OCI-LY1 (cell line): Measurements from ENCODE around the gene ARG1.

Experiments used
- CTCF ChIP-seq: fragments of 200-600 bp; sonication (generic), shearing (Covaris generic); IDR thresholded peaks from 2 replicates; pipeline ENCODE4 v1.5.1; 2017; ENCODE audit warnings: mild to moderate bottlenecking, antibody characterized with exemption, low read length, moderate library complexity, mixed read lengths
- EZH2 ChIP-seq: fragments of 200-600 bp; sonication (generic), shearing (Covaris generic); IDR thresholded peaks from 2 replicates; pipeline ENCODE4 v1.8.0; 2017; ENCODE audit warnings: borderline replicate concordance, mixed run types, mild to moderate bottlenecking, antibody characterized with exemption, low read length, moderate library complexity, mixed read lengths

GRCh38 chr6:131575834-131576478 is 2.9 kb downstream of the ARG1 start:
- TF ChIP-seq CTCF (no peak), EZH2 (no peak)
